Measurements from ENCODE around the gene CFAP126.
"Not testable (repeated sequence)": the region's sequence is repeated elsewhere in the genome, so short reads cannot be mapped to it uniquely, and the experiment has no call there.

CFAP126 gene

DNA sequence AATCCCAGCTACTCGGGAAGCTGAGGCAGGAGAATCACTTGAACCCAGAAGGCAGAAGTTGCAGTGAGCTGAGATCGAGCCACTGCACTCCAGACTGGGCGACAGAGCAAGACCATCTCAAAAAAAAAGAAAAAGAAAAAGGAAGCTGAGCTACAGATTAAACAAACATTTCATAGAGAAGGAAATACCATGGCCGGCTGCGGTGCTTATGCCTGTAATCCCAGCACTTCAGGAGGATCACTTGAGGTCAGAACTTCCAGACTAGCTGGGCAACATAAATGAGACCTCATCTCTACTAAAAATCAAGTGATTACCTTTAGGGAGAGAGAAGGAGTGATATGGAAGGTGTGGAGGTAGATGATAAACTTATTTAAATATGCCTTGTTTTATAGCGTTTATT is 14.0 kb upstream of the CFAP126 start:
- no peak for DNase-seq (ENCODE audit: low read depth)

DNA sequence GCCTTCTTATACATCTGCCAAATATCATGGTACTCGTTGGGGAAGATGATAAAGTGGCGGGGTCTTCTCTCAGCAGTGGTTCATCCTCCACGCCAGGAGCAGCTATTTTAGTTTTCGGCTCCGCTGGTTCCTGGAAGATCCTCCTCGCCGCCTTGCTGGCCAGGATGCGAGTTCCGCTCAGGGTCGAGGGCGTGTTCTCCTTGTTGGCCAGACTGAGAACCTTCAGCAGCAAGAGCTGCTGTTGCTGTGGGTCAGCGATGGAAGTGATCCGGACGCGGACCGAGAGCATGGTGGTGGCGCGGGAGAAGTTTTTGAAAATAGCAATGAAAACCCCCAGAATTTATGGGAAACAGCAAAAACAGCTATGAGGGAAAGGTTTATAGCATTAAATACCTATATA is 11.4 kb upstream of the CFAP126 start:
- DNase-seq (ENCODE audit: low read depth) = peak; percentile 64

GRCh38 chr1:161378014-161378413 is 10.3 kb upstream of the CFAP126 start:
- no peak for DNase-seq (ENCODE audit: low read depth)

GRCh38 chr1:161374373-161374772 is 6.7 kb upstream of the CFAP126 start:
- no peak for DNase-seq (ENCODE audit: low read depth)

DNA sequence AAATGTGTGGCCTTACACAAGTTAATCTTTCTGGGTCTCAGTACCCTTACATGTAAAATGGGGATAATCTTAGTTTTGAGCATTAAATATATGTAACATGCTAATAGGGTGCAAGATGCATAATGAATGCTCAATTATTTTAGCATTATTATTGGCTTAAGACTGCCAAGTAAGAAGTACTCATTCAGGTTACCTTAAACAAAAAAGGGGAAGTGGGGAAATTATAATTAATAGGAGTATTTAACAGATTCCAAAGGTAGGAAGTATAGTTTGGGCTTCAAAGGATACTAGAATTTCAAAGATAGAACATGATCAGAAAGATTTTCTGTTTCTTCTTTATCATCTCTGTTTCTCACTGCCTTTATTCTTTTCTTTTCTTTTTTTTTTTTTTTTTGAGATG is 5.8 kb upstream of the CFAP126 start:
- no peak for DNase-seq (ENCODE audit: low read depth)

DNA sequence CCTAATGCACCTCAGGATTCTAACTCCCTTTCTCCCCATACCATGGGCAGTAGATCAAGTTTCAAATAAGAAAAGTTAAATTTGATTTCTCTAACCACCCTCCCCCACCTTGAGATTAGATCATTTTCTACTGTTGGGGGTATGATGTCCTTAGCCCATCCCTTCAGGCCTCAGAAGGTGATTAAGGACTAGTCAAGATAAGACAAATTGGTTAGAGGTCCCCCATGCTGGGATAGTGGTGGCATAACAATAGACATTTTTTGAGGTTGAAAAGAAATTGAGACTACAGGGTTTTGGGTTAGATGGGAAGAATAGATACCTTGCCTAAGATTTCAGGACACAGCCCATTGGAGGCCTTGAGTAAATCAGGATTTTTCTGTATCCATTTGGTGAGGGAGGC is 2.5 kb downstream of the CFAP126 start:
- no peak for DNase-seq (ENCODE audit: low read depth)

GRCh38 chr1:161364332-161364731 is 3.3 kb downstream of the CFAP126 start:
- no peak for DNase-seq (ENCODE audit: low read depth)

DNA sequence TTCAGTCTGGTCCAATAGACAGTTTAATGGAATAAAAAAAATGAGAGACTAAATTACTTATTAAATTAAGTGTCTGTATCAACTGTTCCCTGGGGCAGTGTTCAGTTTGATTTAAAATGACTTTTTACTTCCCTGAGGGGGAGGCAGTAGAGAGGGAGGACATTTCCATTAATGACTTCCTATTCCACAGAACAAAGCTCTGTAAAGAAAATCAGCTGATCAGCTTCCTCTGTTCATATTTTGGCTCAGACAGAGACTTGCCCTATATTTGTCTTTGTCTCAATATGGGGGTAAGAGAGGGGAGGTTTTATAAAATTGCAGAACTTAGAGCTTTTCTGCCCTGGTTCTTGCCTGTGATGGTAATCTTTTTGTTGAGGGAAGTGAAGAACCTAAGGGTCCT is 8.4 kb downstream of the CFAP126 start:
- no peak for DNase-seq (ENCODE audit: low read depth)

DNA sequence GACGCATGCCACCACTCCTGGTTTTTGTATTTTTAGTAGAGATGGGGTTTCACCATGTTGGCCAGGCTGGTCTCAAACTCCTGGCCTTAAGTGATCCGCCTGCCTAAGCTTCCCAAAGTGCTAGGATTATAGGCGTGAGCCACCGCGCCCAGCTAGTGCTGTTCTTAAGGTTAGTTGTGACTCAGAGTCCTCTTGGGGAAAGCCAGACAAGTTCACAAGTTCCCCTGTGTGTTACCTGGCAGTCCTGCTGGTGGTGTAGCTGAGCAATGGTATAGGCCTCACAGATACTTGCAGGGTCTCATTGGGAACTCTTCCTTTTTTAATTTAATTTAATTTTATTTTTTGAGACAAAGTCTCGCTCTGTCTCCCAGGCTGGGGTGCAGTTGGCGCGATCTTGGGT is 10.6 kb downstream of the CFAP126 start:
- no peak for DNase-seq (ENCODE audit: low read depth)

- DNase-seq (ENCODE audit: low read depth) = no peak
These were observed 16.2 kb downstream of the CFAP126 start for GRCh38 chr1:161351482-161351881.

DNA sequence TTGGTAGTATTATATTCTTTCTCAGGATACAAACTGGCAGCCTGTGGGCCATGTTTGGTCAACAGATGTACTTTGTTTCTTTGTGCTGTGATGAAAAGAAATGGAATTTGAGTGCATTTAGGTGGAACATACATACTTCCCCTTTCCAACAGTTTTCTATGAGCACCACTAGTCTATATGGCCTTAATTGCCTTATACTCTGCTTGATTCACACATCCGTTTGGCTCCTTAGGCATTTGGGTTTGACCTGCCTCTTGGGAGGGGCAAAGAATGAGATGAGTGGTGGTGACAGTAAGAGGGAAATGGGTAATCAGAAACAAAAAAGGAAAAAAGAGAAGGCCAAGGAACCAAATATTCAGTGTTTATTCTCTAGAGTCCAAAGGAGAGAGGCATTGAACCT is 17.0 kb downstream of the CFAP126 start:
- no peak for DNase-seq (ENCODE audit: low read depth)

- DNase-seq (ENCODE audit: low read depth) = no peak
These were observed 24.9 kb downstream of the CFAP126 start for GRCh38 chr1:161342821-161343220.

DNA sequence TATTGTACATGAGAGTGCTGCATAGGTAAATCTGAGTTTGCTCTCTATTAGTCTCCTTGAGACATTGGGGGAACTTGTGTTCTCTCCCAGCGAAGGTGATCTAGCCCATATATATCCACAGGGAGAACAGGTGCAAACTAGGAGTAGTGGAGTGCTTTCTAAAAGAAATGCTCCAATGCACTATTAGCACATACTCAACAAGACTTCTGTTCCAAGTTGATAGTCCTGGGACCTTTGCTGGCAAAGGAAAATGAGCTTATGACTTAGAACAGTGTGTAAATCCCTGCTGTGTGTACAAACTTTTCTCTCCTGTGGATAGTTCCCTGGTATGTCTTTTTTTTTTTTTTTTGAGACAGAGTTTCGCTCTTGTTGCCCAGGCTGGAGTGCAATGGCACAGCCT is 25.5 kb downstream of the CFAP126 start:
- no peak for DNase-seq (ENCODE audit: low read depth)

- DNase-seq (ENCODE audit: low read depth) = no peak
These were observed 31.9 kb downstream of the CFAP126 start for GRCh38 chr1:161335796-161336195.

DNA sequence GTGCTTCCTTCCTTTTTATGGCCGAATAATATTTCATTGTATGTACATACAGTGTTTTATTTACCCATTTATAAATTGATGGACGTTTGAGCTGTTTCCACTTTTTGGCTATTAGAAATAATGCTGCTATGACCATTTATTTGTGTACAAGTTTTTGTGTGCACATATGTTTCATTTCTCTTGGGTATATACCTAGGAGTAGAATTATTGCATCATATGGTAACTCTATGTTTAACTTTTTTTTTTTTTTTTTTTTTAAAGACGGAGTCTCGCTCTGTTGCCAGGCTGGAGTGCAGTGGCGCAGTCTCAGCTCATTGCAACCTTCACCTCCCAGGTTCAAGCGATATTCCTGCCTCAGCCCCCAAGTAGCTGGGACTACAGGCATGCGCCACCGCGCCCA is 34.5 kb downstream of the CFAP126 start:
- no peak for DNase-seq (ENCODE audit: low read depth)

DNA sequence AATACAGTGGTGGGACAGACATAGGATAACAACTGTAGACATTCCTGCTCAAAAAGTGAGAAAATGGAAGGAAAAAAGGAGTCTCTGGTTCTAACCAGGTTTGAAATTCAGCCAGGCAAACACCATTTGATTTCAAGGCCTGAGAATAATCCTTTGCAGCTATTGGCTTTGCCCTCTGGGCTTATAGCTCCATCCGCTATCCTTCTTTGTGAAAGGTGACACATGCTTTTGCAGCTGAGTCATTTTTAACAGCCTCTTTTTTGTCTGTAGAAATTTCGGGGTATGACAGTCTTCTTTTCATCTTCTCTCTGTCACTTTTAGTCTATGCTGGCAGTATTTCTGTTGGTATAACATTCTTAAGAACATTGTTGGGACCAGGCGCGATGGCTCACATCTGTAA is 37.3 kb downstream of the CFAP126 start:
- DNase-seq (ENCODE audit: low read depth) = no peak

DNA sequence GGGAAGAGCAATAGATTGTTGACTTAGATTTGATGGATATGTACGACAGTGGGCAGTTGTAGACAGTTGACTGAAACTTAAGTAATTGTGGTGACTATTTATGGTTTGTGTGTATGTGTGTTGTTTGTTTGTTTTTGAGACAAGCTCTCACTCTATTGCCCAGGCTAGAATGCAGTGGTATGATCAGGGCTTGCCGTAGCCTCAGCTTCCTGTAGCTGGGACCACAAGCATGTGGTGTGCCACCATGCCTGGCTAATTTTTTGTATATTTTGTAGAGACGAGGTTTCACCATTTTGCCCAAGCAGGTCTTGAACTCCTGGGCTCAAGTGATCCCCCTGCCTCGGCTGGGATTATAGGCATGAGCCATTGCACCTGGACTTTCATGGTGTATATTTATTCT is 43.7 kb downstream of the CFAP126 start:
- no peak for DNase-seq (ENCODE audit: low read depth)

GRCh38 chr1:161315841-161316674 is 51.6 kb downstream of the CFAP126 start:
- DNase-seq (ENCODE audit: low read depth) = not testable (repeated sequence)
